CD1c-positive myeloid dendritic cell (primary cell): ENCODE results near the gene WDPCP.
"Not testable (repeated sequence)": the region's sequence is repeated elsewhere in the genome, so short reads cannot be mapped to it uniquely, and the experiment has no call there.

Experiments used
- DNase-seq: peaks from one replicate; pipeline ENCODE4 v3.0.0-alpha.2; 2016; ENCODE audit errors: extremely low spot score

WDPCP gene

GRCh38 chr2:63588385-63589147, at the start of gene WDPCP, which contains the start of gene MDH1:
TSS of gene WDPCP (minus strand) at chr2:63588477. CDS start at chr2:63588271, 206 bp downstream.
TSS of gene MDH1 (plus strand) at chr2:63588963. CDS start at chr2:63589044, 81 bp downstream.
- peak; percentile 99 for DNase-seq

GRCh38 chr2:63632382-63632781, 44.1 kb upstream of the WDPCP start:
- no peak for DNase-seq

- no peak for DNase-seq
These were observed 43.2 kb upstream of the WDPCP start for GRCh38 chr2:63631501-63631900.

GRCh38 chr2:63628403-63628942, 40.2 kb upstream of the WDPCP start:
- DNase-seq, result no peak

- no peak for DNase-seq
These were observed 39.6 kb upstream of the WDPCP start for GRCh38 chr2:63627866-63628265.

DNA sequence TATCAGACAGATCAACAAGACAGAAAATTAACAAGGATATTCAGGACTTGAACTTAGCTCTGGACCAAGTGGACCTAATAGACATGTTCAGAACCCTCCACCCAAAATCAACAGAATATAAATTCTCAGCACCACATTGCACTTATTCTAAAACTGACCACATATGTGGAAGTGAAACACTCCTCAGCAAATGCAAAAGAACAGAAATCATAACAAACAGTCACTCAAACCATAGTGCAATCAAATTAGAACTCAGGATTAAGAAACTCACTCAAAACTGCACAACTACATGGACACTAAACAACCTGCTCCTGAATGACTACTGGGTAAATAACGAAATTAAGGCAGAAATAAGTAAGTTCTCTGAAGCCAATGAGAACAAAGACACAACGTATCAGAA, 35.5 kb upstream of the WDPCP start:
- peak; percentile 5 for DNase-seq

- no peak for DNase-seq
These were observed 34.5 kb upstream of the WDPCP start for GRCh38 chr2:63622751-63623150.

GRCh38 chr2:63619328-63619727, 31.1 kb upstream of the WDPCP start:
- no peak for DNase-seq

DNA sequence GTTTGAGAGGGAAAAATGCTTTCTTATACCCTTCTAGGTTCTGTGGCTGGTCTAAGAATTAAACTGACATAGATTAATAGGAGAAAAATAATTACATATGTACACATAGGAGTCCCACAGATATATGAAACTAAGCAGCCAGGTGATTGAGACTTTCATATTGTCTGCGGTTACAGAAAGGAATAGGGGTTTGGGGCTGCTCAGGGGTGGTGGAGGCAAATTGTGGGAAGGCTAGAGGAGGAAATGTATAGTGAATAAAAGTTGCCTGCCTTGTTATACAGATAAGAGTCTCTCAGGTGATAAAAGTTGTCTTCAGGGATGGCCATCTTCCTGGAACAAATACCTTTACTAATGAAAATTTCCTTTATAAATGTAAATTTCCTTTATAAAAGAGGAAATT, 29.1 kb upstream of the WDPCP start:
- DNase-seq, result no peak

GRCh38 chr2:63614983-63615945, 27.0 kb upstream of the WDPCP start:
- DNase-seq, result no peak

- no peak for DNase-seq
These were observed 26.2 kb upstream of the WDPCP start for GRCh38 chr2:63614448-63614968.

GRCh38 chr2:63613391-63613901, 25.2 kb upstream of the WDPCP start:
- no peak for DNase-seq

GRCh38 chr2:63610525-63610924, 22.2 kb upstream of the WDPCP start:
- no peak for DNase-seq

DNA sequence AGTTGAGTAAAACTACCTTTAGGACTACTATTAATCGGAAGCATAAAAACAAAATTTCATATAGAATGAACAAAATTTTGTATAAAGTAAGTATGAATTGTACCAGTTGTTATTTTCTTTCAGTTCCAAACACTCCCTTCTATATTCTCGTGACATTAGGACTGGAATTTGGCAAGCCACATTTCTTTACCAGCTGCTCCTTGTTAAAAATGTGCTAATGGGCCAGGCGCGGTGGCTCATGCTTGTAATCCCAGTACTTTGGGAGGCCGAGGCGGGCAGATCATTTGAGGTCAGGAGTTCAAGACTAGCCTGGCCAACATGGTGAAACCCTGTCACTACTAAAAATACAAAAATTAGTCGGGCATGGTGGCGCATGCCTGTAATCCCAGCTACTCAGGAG, 20.6 kb upstream of the WDPCP start:
- DNase-seq, result not testable (repeated sequence)

- DNase-seq, result no peak
These were observed 16.4 kb upstream of the WDPCP start for GRCh38 chr2:63604666-63605065.

GRCh38 chr2:63600881-63601460, 12.7 kb upstream of the WDPCP start:
- DNase-seq, result no peak

DNA sequence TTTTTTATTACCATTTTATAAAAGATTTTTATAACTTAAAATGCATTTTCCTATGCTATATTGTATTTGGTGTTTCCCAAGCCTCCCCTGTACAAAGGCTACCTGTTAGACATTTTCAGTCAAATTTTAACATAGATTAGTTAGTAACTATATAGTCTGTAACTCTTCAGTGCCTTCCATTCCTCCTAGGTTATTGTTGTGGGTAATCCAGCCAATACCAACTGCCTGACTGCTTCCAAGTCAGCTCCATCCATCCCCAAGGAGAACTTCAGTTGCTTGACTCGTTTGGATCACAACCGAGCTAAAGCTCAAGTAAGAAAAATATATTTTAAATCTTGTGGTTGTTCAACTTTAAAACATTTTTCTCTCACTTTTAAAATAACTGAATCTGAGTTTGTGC, 10.7 kb upstream of the WDPCP start:
- DNase-seq, result no peak

- DNase-seq, result peak; percentile 92
These were observed 8.2 kb upstream of the WDPCP start for GRCh38 chr2:63596401-63596883.

GRCh38 chr2:63594660-63595059, 6.4 kb upstream of the WDPCP start:
- DNase-seq, result no peak

DNA sequence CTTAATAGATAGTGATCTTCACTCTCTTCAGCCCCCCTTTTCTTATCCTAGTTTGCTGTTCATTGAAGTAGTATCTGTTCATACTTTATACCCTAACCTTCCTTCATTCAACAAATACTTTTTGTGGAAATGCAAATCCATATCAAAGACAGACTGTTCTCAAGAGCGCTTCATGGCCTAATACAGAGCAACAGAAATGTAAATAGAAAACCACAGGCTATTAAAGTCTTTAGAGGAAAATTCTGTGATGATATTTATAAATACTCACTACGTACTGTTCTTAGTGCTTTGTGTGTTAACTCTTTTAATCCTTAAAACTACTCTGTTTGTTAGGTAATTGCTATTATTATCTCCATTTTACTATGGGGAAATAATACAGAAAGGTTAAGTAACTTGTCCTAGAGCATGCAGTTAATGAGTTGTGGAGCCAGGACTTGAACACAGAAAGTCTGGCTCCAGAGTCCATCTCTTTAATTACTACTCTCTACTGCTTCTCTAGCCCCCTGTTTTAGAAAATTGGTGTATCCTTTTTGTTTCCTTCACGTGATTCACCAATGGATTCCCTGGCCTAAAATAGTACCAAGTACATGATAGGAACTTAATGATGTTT, 3.4 kb upstream of the WDPCP start:
- DNase-seq, result no peak
